Measurements from ENCODE around the gene PRR33.

The PRR33 gene

DNA sequence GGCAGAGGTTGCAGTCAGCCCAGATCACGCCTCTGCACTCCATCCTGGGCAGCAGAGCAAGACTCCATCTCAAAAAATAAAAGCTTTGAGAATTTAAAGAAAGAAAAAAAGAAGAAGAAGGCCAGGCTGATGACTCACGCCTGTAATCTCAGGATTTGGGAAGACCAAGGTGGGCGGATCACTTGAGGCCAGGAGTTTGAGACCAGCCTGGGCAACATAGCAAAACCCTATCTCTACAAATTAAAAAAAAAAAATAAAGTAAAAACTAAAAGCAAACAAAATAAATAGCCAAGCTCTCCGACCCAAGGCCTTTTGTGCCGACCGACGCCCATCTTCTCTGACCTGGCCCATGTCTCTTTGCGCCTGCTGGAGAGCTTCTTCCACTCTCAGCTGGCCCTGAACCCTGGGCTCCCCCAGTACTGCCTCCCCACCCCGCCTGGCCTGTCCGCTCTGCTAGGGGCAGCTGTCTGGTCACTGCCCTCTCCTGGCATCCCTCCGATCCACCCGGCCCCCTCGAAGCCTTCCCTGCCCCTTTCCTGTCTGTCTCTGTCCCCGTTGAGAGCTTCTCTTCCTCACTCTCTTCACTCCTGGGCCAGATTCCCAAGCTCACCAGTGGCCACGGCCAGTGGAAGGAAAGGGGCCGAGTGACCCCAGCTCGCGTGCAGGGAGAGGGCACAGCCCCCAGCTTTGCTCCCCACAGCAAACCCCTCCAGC lies 43.6 kb downstream of the PRR33 start:
- TF ChIP-seq, protein P1, sequence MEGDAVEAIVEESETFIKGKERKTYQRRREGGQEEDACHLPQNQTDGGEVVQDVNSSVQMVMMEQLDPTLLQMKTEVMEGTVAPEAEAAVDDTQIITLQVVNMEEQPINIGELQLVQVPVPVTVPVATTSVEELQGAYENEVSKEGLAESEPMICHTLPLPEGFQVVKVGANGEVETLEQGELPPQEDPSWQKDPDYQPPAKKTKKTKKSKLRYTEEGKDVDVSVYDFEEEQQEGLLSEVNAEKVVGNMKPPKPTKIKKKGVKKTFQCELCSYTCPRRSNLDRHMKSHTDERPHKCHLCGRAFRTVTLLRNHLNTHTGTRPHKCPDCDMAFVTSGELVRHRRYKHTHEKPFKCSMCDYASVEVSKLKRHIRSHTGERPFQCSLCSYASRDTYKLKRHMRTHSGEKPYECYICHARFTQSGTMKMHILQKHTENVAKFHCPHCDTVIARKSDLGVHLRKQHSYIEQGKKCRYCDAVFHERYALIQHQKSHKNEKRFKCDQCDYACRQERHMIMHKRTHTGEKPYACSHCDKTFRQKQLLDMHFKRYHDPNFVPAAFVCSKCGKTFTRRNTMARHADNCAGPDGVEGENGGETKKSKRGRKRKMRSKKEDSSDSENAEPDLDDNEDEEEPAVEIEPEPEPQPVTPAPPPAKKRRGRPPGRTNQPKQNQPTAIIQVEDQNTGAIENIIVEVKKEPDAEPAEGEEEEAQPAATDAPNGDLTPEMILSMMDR (IDR thresholded peaks at IDR 0.05; ENCODE audit: borderline replicate concordance, insufficient read depth, low read depth, low read length) = no peak

DNA sequence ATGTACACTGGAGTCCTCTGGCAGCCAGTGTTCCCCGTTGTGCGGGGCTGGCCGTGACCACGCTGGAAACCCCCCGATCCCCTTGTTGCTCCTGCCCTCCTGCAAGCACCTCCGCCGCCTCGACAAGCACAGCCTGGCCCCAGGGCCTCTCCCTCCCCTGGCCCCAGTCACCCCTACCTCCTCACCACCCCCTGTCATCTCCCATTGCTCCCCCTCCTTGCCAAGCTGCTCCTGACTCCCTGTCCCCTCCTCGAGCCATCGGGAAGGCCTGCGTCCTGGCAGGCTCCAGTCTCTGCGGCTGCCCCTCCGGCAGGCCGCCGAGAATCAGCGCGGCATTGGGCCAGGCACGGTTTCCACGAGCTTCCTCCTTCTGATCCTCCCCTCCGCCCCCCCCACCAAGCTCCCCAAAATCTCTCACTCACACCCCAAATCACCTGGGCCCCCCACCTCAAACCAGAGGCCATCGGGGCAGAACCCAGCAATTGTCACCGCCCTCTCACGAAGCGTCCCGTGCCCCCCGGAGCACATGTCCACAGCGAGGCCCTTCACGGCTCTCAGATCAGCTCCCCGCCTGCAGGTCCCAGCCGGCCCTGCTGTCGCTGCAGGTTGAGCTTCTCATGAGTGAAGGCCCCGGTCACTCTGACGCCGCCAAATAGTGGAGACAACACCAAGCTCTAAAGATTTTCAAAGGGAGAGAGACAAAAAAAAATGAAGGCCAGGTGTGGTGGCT lies 44.5 kb downstream of the PRR33 start:
- TF ChIP-seq, protein P1 (IDR thresholded peaks at IDR 0.05; ENCODE audit: borderline replicate concordance, insufficient read depth, low read depth, low read length) = no peak
- no peak overlapping the region for H3K4me3 ChIP-seq (ENCODE audit: low read depth, low read length)

More for the DNA sequence above, 43.6 kb downstream of the PRR33 start:
- H3K4me3 ChIP-seq (ENCODE audit: low read depth, low read length) = no peak overlapping the region

DNA sequence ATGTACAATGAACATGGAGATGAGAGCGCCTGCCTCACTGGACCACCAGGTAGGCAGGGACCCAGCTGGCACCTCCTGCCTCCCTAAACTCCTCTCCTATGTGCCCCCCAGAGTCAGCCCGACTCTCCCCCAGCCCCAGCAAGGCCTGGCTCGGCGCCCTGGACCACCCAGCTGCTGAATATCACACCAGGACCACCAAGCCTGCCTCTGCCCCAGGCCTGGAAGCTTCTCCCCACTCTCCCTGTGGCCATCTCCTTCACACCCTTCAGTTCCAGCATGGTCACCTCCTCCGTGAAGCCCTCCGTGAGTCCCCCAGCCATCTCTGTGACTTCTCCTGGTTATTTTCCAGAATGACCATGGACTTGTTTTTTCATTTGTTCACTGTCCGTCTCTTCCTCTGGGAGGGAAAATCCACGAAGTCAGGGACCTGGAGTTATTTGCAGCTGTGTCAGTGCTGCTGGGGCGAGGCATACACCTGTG lies 45.2 kb downstream of the PRR33 start:
- TF ChIP-seq, protein P1 (IDR thresholded peaks at IDR 0.05; ENCODE audit: borderline replicate concordance, insufficient read depth, low read depth, low read length) = no peak
- H3K4me3 ChIP-seq (ENCODE audit: low read depth, low read length) = no peak overlapping the region

DNA sequence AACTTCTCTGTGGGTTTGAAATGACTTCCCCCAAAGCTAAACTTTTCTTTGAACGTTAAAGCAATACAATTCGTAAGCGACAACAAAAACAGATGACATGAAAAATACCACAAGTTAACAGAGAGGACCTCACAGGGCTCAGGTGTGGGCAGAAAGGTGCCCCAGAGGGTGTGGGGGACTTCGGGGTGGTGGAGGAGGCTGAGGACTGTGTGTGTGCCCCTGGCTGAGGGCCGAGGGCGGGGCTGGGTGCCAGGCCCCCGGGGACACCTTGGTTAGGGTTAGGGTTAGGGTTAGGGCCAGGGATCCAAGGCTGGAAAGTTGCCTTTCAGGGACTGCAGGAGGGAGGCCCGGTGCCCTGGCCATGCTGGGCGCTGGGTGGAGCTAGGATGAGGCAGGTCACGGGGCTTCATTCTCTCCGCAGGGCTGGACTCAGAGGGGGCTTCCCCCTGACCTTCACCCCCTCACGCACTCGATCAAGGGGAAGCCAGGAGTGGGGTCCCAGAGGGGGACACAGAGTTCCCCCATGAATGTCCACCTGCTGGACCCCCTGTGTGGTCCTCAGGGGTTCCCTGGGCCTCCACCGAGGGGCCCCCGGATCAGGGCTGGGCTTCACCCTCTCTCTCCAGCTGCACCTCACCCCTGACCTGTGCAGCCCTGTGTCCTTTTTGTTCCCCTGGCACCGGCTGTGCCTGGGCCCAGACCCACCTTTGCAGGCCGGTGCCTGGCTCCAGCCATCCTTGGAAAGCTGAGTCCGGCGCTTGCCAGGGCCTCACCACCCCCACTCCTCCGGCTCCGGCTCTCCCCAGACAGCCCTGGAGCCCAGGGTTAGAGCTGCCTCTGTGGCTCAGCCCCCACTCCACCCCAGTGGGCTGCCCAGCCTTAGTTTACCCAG lies 45.9 kb downstream of the PRR33 start:
- TF ChIP-seq, protein P1 (IDR thresholded peaks at IDR 0.05; ENCODE audit: borderline replicate concordance, insufficient read depth, low read depth, low read length) = no peak
- no peak overlapping the region for H3K4me3 ChIP-seq (ENCODE audit: low read depth, low read length)

DNA sequence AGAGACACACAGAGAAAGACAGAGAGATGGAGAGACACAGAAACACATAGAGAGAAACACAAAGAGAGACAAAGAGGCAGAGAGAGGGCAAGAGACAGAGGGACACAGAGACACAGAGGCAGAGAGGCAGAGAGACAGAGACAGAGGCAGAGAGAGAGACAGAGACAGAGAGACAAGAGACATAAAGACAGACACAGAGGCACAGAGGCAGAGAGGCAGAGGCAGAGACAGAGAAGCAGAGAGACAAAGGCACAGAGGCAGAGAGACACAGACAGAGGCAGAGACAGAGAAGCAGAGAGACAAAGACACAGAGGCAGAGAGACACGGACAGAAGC lies 46.6 kb downstream of the PRR33 start:
- TF ChIP-seq, protein P1 (IDR thresholded peaks at IDR 0.05; ENCODE audit: borderline replicate concordance, insufficient read depth, low read depth, low read length) = no peak
- H3K4me3 ChIP-seq (ENCODE audit: low read depth, low read length) = no peak overlapping the region

DNA sequence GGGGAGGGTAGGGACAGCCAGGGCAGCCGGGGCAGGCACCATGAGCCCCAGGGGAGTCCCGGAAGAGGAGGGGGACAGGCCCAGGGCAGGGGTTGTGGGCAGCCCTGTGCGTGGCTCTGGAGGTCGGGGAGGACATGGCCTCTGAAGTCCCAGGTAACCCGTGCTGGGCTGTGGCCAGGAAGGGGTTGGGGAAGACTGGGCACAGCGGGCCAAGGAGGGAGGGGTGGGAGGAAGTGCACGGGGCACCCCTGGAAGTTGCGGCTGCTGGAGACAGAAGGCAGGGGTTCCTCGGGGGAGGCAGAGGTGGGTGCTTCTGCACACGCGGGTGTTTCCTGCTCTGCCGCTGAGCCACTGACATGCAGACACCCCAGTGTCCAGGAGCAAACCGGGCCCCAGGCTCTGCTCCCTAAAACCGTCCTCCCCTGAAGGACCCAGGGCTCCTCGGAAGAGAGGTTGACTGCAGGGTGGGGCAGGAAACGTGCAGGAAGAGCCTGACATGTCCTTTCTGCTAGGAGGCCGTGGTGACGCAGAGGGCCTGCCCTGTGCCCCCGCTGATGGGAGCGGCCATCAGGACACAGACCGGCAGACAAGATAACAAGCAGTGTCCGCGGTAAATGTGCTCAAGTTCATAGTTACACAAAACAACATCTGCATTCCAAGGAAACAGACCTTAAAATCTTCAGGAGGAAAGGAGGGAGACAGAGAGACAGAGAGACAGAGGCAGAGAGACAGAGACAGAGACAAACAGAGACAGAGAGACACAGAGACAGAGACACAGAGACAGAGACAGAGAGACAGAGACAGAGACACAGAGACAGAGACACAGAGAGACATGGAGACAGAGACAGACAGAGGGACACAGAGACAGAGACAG lies 47.2 kb downstream of the PRR33 start:
- H3K4me3 ChIP-seq (ENCODE audit: low read depth, low read length) = no peak overlapping the region
- TF ChIP-seq, protein P1 (IDR thresholded peaks at IDR 0.05; ENCODE audit: borderline replicate concordance, insufficient read depth, low read depth, low read length) = no peak

All from GM12875 (cell line).